IgD-negative memory B cell (primary cell): ENCODE data around the gene LILRA1. TPM values are rescaled to one million over a fixed set of nuclear protein-coding genes. Genes with fewer than 3 reads are reported as not detected.
"Not testable (repeated sequence)": the region's sequence is repeated elsewhere in the genome, so short reads cannot be mapped to it uniquely, and the experiment has no call there.

Experiments
- H3K27ac Mint-ChIP-seq, 3 donors: one replicate each; pipeline ENCODE4 v1.8.0; 2020 to 2022; ENCODE audit warnings: mild to moderate bottlenecking in 3 of 3, mixed read lengths in 3 of 3, moderate library complexity in 1 of 3
- H3K27me3 Mint-ChIP-seq: one replicate; pipeline ENCODE4 v1.8.0; 2021; ENCODE audit warnings: mixed read lengths
- H3K36me3 Mint-ChIP-seq: one replicate; pipeline ENCODE4 v1.8.0; 2020; ENCODE audit warnings: mild to moderate bottlenecking, mixed read lengths
- H3K4me1 Mint-ChIP-seq, 3 donors: one replicate each; pipeline ENCODE4 v1.8.0; 2020 to 2022; ENCODE audit warnings: mixed read lengths in 3 of 3, mild to moderate bottlenecking in 1 of 3
- H3K4me3 Mint-ChIP-seq, 4 donors: one replicate each; pipeline ENCODE4 v1.8.0; 2020 to 2022; ENCODE audit warnings: mild to moderate bottlenecking in 4 of 4, mixed read lengths in 4 of 4, moderate library complexity in 3 of 4
- H3K9me3 Mint-ChIP-seq, 3 donors: one replicate each; pipeline ENCODE4 v1.8.0; 2020 to 2021; ENCODE audit warnings: mixed read lengths in 3 of 3, mild to moderate bottlenecking in 1 of 3
- polyA plus RNA-seq: library from polyadenylated mRNA; unstranded; fragments of 300-500 nt; fragmentation: Illumina TruSeq; gene quantifications from one replicate; pipeline ENCODE4 v1.2.3, GENCODE V29; 2021

Gene LILRA1
- polyA plus RNA-seq, 1 donor from 2014 or later, result not detected

GRCh38 chr19:54595680-54596436, 2.4 kb downstream of the LILRA1 start:
- H3K27ac Mint-ChIP-seq, H3K9me3 Mint-ChIP-seq, H3K36me3 Mint-ChIP-seq, H3K4me3 Mint-ChIP-seq: not testable (repeated sequence)
- H3K27me3 Mint-ChIP-seq, result peaks cover 32% of the 10 kb centered on the region
- peaks cover 8 to 12% (median 10%) of the 10 kb centered on the region in 3 donors for H3K4me1 Mint-ChIP-seq

- no peak overlapping the region for H3K27ac Mint-ChIP-seq
- no peak overlapping the region for H3K4me3 Mint-ChIP-seq
- peaks cover 0 to 4% (median 0%) of the 10 kb centered on the region in 3 donors for H3K4me1 Mint-ChIP-seq
- H3K36me3 Mint-ChIP-seq, result no peaks in the 10 kb centered on the region
- peaks cover 21% of the 10 kb centered on the region for H3K27me3 Mint-ChIP-seq
- peaks cover 0 to 2% (median 0%) of the 10 kb centered on the region in 3 donors for H3K9me3 Mint-ChIP-seq
Measured at GRCh38 chr19:54600212-54600611, 6.8 kb downstream of the LILRA1 start.

- no peaks in the 10 kb centered on the region for H3K36me3 Mint-ChIP-seq
- H3K27ac Mint-ChIP-seq, result no peak overlapping the region
- H3K4me3 Mint-ChIP-seq, result peak overlapping the region in 2 of 4 donors; percentile 36 to 81
- H3K27me3 Mint-ChIP-seq, result peaks cover 6% of the 10 kb centered on the region
- peaks cover 0 to 2% (median 0%) of the 10 kb centered on the region in 3 donors for H3K9me3 Mint-ChIP-seq
- H3K4me1 Mint-ChIP-seq, result peaks cover 14 to 20% (median 16%) of the 10 kb centered on the region in 3 donors
Measured at GRCh38 chr19:54606230-54606629, 12.8 kb downstream of the LILRA1 start.

- peaks cover 0 to 2% (median 0%) of the 10 kb centered on the region in 3 donors for H3K9me3 Mint-ChIP-seq
- H3K27me3 Mint-ChIP-seq, result peaks cover 4% of the 10 kb centered on the region
- H3K4me3 Mint-ChIP-seq, result peak overlapping the region; percentile 41 to 81 (median 46)
- no peaks in the 10 kb centered on the region for H3K36me3 Mint-ChIP-seq
- H3K27ac Mint-ChIP-seq, result peak overlapping the region in 1 of 3 donors; percentile 76
- H3K4me1 Mint-ChIP-seq, result peaks cover 22 to 23% (median 22%) of the 10 kb centered on the region in 3 donors
Measured at GRCh38 chr19:54606891-54607784, 13.7 kb downstream of the LILRA1 start.

GRCh38 chr19:54607785-54608150, 14.3 kb downstream of the LILRA1 start:
- Mint-ChIP-seq H3K9me3 (peaks cover 0 to 2% (median 0%) of the 10 kb centered on the region in 3 donors), H3K27ac (peak overlapping the region in 1 of 3 donors; percentile 39), H3K36me3 (no peaks in the 10 kb centered on the region), H3K4me1 (peaks cover 27 to 28% (median 28%) of the 10 kb centered on the region in 3 donors), H3K4me3 (no peak overlapping the region), H3K27me3 (no peaks in the 10 kb centered on the region)

GRCh38 chr19:54608205-54608604, 14.8 kb downstream of the LILRA1 start:
- Mint-ChIP-seq H3K27ac (no peak overlapping the region), H3K4me1 (peaks cover 27 to 28% (median 28%) of the 10 kb centered on the region in 3 donors), H3K27me3 (no peaks in the 10 kb centered on the region), H3K4me3 (no peak overlapping the region), H3K9me3 (peaks cover 0 to 2% (median 0%) of the 10 kb centered on the region in 3 donors), H3K36me3 (no peaks in the 10 kb centered on the region)

GRCh38 chr19:54608792-54609191, 15.4 kb downstream of the LILRA1 start:
- Mint-ChIP-seq H3K27ac (no peak overlapping the region), H3K9me3 (peaks cover 0 to 2% (median 0%) of the 10 kb centered on the region in 3 donors), H3K4me1 (peaks cover 28 to 30% (median 28%) of the 10 kb centered on the region in 3 donors), H3K27me3 (no peaks in the 10 kb centered on the region), H3K4me3 (no peak overlapping the region), H3K36me3 (no peaks in the 10 kb centered on the region)

GRCh38 chr19:54609356-54609791, 15.9 kb downstream of the LILRA1 start:
- peak overlapping the region in 1 of 4 donors; percentile 62 for H3K4me3 Mint-ChIP-seq
- peaks cover 28 to 36% (median 28%) of the 10 kb centered on the region in 3 donors for H3K4me1 Mint-ChIP-seq
- H3K27ac Mint-ChIP-seq, result no peak overlapping the region
- H3K36me3 Mint-ChIP-seq, result no peaks in the 10 kb centered on the region
- no peaks in the 10 kb centered on the region for H3K27me3 Mint-ChIP-seq
- H3K9me3 Mint-ChIP-seq, result peaks cover 0 to 2% (median 0%) of the 10 kb centered on the region in 3 donors

- Mint-ChIP-seq H3K27ac (peak overlapping the region in 1 of 3 donors; percentile 39), H3K4me3 (peak overlapping the region in 2 of 4 donors; percentile 28 to 65), H3K4me1 (peaks cover 33 to 44% (median 36%) of the 10 kb centered on the region in 3 donors), H3K36me3 (no peaks in the 10 kb centered on the region), H3K27me3 (no peaks in the 10 kb centered on the region), H3K9me3 (no peaks in the 10 kb centered on the region)
Measured at GRCh38 chr19:54612428-54612827, 19.0 kb downstream of the LILRA1 start.

- Mint-ChIP-seq H3K36me3 (no peaks in the 10 kb centered on the region), H3K27ac (no peak overlapping the region), H3K4me1 (peaks cover 35 to 44% (median 36%) of the 10 kb centered on the region in 3 donors), H3K4me3 (peak overlapping the region in 2 of 4 donors; percentile 1 to 97), H3K9me3 (no peaks in the 10 kb centered on the region), H3K27me3 (no peaks in the 10 kb centered on the region)
Measured at GRCh38 chr19:54614726-54615125, 21.3 kb downstream of the LILRA1 start.

GRCh38 chr19:54616057-54616456, 22.6 kb downstream of the LILRA1 start:
- no peaks in the 10 kb centered on the region for H3K27me3 Mint-ChIP-seq
- H3K36me3 Mint-ChIP-seq, result no peaks in the 10 kb centered on the region
- H3K9me3 Mint-ChIP-seq, result no peaks in the 10 kb centered on the region
- peak overlapping the region; percentile 65 to 96 (median 95) for H3K27ac Mint-ChIP-seq
- H3K4me3 Mint-ChIP-seq, result peak overlapping the region; percentile 95 to 99 (median 98)
- H3K4me1 Mint-ChIP-seq, result peaks cover 39 to 47% (median 40%) of the 10 kb centered on the region in 3 donors

GRCh38 chr19:54616821-54617560, 23.6 kb downstream of the LILRA1 start:
- H3K27ac Mint-ChIP-seq, result peak overlapping the region; percentile 65 to 96 (median 95)
- peaks cover 43 to 49% (median 48%) of the 10 kb centered on the region in 3 donors for H3K4me1 Mint-ChIP-seq
- H3K27me3 Mint-ChIP-seq, result no peaks in the 10 kb centered on the region
- peak overlapping the region; percentile 95 to 99 (median 98) for H3K4me3 Mint-ChIP-seq
- peaks cover 4% of the 10 kb centered on the region for H3K36me3 Mint-ChIP-seq
- no peaks in the 10 kb centered on the region for H3K9me3 Mint-ChIP-seq

- Mint-ChIP-seq H3K4me1 (peaks cover 49 to 52% (median 50%) of the 10 kb centered on the region in 3 donors), H3K36me3 (peaks cover 6% of the 10 kb centered on the region), H3K9me3 (no peaks in the 10 kb centered on the region), H3K27me3 (no peaks in the 10 kb centered on the region), H3K4me3 (peak overlapping the region; percentile 63 to 91 (median 66)), H3K27ac (peak overlapping the region in 2 of 3 donors; percentile 59 to 75)
Measured at GRCh38 chr19:54620464-54620863, 27.0 kb downstream of the LILRA1 start.

- Mint-ChIP-seq H3K27me3 (no peaks in the 10 kb centered on the region), H3K9me3 (peaks cover 0 to 4% (median 0%) of the 10 kb centered on the region in 3 donors), H3K36me3 (peaks cover 12% of the 10 kb centered on the region), H3K4me1 (peaks cover 46 to 48% (median 47%) of the 10 kb centered on the region in 3 donors), H3K27ac (peak overlapping the region; percentile 89 to 96 (median 96)), H3K4me3 (peak overlapping the region; percentile 79 to 95 (median 90))
Measured at GRCh38 chr19:54622431-54622830, 29.0 kb downstream of the LILRA1 start.
